ENCODE measurements around the gene ARHGAP26.

Gene ARHGAP26

DNA sequence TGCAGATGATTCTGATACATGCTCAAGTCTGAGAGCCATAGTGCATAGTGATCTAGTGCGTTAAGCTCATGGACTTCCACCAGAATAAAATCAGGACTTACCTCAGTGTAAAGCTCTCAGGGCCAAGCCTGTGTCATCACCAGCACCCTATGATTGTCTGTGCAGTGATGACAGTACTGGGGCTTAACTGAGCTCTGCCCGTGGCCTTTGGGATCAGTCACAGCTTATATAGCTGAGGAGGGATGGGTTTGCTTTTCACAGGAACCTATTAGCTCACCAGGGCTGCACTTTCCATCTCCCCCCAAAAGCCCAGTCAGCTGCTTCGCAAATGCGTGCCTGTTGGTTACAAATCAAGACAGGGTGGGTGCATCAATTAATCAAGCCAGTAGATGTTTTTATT lies 386.4 kb downstream of the ARHGAP26 start:
- no peak for DNase-seq (ENCODE audit: low read depth, low spot score)

DNA sequence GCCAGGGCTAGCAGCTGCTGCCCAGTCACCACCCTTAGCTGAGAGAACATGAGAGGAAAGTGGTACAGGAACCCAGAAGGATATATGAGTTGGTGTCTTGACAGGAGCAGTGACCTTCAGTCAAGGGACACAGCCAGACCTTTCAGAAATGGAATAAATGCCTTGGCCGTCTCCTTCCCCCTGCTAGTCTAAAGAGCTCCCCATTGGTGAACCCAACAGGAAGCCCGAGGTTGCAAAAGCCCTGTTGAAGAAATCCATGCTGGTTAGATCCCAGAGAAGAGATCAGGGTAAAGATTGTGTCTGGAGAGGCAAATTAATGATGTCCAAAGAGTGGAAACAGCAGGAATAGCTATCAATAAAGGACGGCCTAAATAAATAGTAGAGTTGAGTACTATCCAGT lies 388.9 kb downstream of the ARHGAP26 start:
- no peak for DNase-seq (ENCODE audit: low read depth, low spot score)

GRCh38 chr5:143161885-143162540 lies 391.8 kb downstream of the ARHGAP26 start:
- no peak for DNase-seq (ENCODE audit: low read depth, low spot score)

- DNase-seq (ENCODE audit: low read depth, low spot score), result no peak
Observed at GRCh38 chr5:143162810-143163209, 392.6 kb downstream of the ARHGAP26 start.

GRCh38 chr5:143164557-143164956 lies 394.4 kb downstream of the ARHGAP26 start:
- no peak for DNase-seq (ENCODE audit: low read depth, low spot score)

DNA sequence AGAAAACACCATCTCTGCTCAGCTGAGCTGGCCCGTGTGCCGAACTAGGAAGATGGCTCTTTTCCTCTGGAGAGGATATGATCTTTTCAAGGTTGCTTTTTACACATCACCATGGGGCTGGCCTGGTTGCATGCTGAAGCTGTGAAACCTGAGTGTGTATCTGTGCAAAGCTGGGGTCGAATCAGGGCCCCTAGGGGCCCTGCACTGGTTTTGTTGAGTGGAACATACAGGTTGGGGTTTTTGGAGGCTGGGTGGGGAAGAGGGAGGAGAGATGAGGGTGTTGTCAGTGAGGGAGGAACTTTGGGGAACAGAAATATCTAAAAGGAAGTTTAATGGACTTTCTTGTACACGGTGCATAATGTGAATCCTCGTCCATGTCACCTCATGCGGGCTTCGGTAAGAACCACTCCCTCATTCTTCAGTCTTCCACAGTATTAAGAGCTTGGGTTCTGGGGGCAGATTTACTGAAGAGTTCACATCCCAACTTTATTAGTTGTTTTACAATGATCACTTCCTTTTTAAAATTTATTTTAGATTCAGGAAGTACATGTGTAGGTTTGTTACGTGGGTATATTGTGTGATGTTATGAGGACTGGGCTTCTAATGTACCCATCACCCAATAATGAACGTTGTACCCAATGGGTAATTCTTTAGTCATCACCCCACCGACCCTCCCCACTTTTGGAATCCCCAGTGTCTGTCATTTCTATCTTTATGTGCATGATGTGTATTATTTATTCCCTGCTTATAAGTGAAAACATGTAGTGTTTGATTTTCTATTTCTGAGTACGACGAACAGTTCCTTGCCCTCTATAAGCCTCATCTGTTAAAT lies 395.1 kb downstream of the ARHGAP26 start:
- DNase-seq (ENCODE audit: low read depth, low spot score), result no peak

DNA sequence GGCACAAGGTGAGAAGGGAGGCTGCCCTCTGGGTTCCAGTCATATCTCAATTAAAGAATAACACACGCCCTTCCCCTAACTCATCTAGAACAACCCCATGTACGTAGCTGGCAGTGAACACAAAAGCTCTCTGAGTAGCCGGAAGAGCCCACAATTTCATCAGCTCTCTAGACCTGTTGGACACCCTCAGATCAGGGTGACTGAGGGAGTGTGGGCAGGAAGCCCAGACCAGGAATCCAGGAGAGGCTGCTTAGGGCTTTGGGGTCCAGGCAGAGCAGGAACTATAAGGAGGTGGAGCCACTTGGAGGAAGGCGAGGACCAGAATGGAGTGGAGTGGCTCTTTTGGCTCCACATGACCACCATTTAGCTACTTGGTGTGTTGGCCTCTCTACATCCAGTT lies 395.9 kb downstream of the ARHGAP26 start:
- DNase-seq (ENCODE audit: low read depth, low spot score), result no peak

- no peak for DNase-seq (ENCODE audit: low read depth, low spot score)
Observed at GRCh38 chr5:143166661-143167420, 396.7 kb downstream of the ARHGAP26 start.

- DNase-seq (ENCODE audit: low read depth, low spot score), result no peak
Observed at GRCh38 chr5:143168171-143168741, 398.1 kb downstream of the ARHGAP26 start.

DNA sequence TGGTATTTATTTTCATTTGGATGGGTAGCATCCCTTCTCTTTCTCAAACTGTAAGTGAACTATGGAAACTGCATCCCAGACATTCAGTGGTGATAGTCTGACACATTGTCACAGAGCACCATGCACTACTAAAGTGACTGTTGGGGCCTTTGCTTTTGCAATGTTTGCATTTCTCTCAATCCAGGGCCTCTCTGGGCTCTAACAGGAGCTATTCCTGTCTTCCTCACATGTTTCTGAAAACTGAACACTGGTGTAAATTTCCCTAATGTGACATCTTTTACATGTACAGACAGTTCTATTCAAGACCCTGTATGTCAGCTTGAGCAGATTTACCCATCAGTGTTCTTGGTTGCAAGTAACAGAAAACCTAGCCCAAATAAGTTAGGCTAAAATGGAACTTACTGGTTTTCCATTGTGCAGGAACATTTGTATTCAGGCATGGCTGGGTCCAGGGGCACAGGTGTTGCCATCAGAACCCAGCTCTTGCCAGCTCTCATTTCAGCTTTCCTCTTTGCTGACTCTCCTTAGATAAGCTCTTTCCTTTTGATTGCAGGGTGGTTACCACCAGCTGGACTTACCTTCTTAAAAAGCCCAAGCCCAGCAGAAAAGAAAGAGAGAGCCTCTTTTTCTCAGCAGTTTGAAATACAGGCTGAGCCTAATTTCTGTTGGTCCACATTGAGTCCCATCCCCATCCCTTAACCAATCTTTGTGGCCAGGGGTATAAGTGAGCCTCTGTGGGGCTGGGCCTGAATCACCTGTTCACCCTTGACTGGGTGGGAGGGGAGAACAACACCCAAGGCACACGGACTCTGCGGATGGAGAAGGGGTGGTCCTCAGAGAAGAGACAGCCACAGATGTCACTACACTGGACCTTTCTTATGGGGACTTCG lies 399.0 kb downstream of the ARHGAP26 start:
- no peak for DNase-seq (ENCODE audit: low read depth, low spot score)

DNA sequence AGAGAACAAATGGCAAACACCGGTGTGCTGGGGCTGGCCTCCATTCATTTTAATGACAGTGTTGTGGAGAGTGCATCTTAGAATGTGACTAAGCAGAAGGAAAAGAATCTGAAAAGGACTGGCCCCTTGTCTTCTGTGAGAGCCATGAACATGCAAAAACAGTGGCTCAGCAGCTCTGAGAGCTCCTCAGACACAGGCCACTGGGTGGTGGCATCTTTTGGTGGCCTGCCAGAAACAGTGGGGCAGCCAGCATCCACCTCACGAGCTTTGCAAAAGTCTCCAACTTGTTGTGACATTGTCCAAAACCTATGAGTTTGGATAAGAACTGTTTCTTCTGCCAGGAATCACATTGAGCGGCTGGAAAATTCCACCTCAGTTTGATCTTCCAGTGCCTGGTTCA lies 399.9 kb downstream of the ARHGAP26 start:
- no peak for DNase-seq (ENCODE audit: low read depth, low spot score)

DNA sequence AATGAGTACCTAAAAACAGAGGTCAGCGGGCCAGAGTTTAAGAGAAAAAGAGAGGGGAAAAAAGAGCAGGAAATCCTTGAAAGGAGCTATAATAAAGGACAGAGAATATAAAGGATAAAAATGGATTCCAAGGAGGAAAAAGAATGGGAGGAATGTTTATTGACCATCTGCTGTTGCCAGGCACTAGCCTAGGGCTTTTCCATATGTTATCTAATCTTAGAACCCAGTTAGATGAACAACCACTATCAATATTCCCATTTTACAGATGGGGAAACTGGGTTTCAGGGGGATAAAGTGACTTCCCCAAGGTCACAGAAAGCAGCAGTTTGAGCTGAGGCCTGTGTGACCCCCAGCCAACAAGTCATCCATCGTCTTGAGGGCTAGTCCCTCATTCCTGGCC lies 400.8 kb downstream of the ARHGAP26 start:
- no peak for DNase-seq (ENCODE audit: low read depth, low spot score)

DNA sequence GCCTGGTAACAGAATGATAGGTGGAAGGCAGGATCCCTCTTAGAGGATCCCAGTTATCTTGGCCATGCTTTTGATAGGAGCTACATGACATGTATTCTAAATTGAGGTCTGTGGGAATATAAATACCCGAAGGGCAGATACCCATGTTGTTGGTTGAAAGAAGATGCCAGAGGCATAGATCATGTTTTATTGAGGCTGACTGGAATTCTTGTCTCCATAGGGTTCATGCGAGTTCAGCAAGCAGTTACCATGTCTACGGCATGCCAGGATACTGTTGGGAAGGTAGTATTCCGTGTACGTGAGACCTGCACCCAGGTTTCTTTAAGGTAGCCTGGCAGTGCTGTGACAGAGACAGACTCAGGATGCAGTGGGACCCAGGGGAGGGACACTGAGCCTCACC lies 402.6 kb downstream of the ARHGAP26 start:
- no peak for DNase-seq (ENCODE audit: low read depth, low spot score)

DNA sequence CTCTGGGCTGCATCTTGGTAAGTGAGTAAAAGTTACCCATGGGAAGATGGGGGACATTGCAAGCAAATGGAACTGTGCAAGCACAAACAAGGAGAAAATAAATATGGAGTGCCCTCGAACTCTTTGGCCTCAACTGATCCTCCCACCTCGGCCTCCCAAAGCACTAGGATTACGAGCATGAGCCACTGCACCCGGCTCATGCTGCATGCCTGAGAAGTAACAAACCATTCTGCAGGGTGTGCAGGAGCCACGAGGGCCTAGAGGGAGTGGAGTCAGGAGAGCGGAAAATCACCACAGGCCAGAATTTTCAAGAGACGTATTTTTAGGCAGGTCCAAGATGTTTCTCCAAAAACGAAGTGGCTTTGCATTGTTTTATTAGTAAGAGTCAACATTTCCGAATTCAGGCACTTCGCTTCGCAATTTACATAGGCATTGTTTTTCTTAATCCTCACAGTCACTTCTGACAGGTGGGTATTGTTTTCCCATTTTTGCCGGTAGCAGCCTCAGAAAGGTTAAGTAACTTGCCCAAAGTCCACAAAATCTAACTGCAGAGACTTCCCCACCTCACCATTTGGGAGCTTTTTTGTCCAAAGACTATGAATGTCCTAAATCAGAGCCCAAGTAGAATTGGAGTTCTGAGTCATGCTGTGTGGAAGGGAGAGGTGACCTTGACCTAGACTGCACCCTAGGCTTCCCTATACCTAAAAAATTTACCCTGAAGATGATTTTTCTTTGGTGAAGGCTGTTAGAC lies 403.1 kb downstream of the ARHGAP26 start:
- no peak for DNase-seq (ENCODE audit: low read depth, low spot score)

DNA sequence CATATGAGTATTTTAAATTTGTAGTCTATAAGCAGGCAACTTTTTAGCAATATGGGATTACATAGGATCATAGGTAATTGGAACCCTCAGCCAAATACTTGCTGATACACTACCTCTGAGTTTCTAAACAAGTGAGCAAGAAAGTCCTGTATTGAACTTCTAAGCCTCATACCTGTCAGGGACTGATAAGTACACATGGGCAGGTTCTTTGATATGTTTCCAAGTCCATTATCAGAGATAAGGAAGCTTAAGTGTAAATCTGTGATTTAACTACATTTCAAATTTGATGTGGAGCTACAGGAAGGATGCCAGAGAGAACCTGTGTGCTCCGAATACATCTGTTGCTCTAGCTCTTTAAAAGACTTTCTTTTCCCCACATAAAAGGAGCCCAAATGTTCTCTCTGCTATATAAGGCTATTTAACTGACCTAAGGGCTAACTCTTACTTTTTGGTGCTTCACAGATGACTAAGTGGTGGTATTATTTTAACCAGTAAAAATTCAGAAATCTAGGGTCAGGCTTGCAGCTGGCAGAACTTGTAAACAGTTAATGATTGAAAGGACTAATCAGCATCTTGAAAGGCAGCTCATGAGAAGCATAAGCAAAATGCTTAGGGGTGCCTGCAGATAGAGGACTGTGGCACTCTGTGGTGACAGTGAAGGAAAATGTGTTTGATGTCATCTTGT lies 404.7 kb downstream of the ARHGAP26 start:
- no peak for DNase-seq (ENCODE audit: low read depth, low spot score)

DNA sequence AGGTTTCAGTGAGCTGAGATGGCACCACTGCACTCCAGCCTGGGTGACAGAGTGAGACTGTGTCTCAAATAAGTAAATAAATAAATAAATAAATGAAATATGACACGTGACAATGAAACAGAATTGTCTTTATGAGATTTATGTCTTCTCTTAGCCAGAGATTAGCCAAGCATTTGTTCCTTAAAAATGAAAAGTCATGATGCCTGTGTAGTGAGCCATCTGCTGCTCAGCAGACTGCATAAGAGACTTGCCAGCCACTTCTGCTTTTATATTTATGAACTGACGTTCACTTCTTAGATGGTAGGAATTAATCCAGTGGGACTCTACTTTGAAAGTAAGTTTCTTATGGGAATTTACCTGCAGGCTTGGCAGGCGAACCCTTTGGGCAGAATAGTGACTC lies 405.9 kb downstream of the ARHGAP26 start:
- DNase-seq (ENCODE audit: low read depth, low spot score), result no peak

DNA sequence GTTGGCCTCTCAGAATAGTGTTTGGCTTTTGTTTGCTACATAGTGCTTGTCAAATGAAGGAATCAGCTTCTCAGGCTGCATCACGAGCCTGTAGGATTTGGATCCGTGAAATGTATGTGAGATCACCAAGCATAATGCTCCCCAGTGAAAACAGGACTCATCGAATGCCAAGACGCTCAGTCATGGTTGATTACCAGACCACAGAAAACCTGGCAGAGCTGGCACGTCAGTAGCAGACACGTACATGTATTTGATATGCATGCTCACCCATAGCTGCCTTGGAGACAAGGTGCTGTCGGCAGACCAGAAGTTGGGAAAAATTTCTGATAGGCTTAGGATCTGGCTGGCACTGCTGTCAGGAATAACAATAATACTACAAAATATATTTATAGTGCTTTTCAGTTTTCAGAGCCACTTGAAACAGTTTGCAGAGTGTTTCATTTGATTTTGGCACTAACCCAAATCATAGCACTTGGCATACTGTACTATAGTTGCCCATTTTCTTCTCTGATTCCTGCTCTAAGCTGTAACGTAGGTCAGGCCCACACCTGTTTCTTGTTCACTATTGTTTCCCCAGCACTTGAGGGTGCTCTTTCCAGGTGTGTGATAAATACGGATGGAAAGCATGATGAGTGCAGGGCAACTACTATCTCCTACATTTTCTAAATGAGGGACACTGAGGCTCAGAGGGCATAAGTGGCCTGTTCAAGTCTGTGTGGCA lies 407.2 kb downstream of the ARHGAP26 start:
- DNase-seq (ENCODE audit: low read depth, low spot score), result no peak

- DNase-seq (ENCODE audit: low read depth, low spot score), result no peak
Observed at GRCh38 chr5:143179126-143179740, 409.1 kb downstream of the ARHGAP26 start.

- no peak for DNase-seq (ENCODE audit: low read depth, low spot score)
Observed at GRCh38 chr5:143180751-143181150, 410.6 kb downstream of the ARHGAP26 start.
